NB4 (cell line): ENCODE measurements around the gene FAM193B.

Experiments used
- CTCF ChIP-seq: IDR thresholded peaks from one replicate; pipeline ENCODE4 v1.5.1; 2012; ENCODE audit warnings: low read depth, low read length
- MAX ChIP-seq: IDR thresholded peaks from 2 replicates; pipeline ENCODE4 v1.6.1; 2011; ENCODE audit warnings: low read depth, low read length

- TF ChIP-seq CTCF (no peak), MAX (no peak)
Measured at GRCh38 chr5:177523711-177524538, 30.4 kb downstream of the FAM193B start.
